Pancreas (tissue), 10 donors: Measurements from ENCODE around the gene FIGLA. TPM values are rescaled to one million over a fixed set of nuclear protein-coding genes. Genes with fewer than 3 reads are reported as not detected.

Experiments
- ATAC-seq, 4 donors: fragments of 200-7000 bp; cut with Tn5 transposase; one replicate each; pipeline versions ENCODE4 v1.8.0 to v1.9.1; 2020; ENCODE audit warnings: mild to moderate bottlenecking in 4 of 4, moderate library complexity in 4 of 4
- DNase-seq, 6 donors: peaks; one replicate each; pipeline ENCODE4 v3.0.0-alpha.2; 2020
- FAIRE-seq: peaks from 2 replicates; lab custom pipeline; 2012; peaks lifted over from hg19 to GRCh38; lab: Jason Lieb, UNC
- H3K27ac ChIP-seq, 4 donors: fragments of 200-600 bp; sonication (generic); 1 replicate in 3 of 4; 2 replicates in 1 of 4; pipeline versions ENCODE4 v1.5.0 to v1.8.0; 2020
- H3K27me3 ChIP-seq, 4 donors: fragments of 200-600 bp; one replicate each; pipeline ENCODE4 v1.8.0; 2021
- H3K36me3 ChIP-seq, 3 donors: fragments of 200-600 bp; sonication (generic) in 1 of 3; one replicate each; pipeline versions ENCODE4 v1.5.0 to v1.8.0; 2020 to 2021
- H3K4me1 ChIP-seq, 3 donors: fragments of 200-600 bp; one replicate each; pipeline ENCODE4 v1.8.0; 2021
- H3K4me3 ChIP-seq, 4 donors: fragments of 200-600 bp; sonication (generic) in 2 of 4; one replicate each; pipeline versions ENCODE4 v1.5.0 to v1.8.0; 2020 to 2021
- H3K9me3 ChIP-seq, 4 donors: fragments of 200-600 bp; one replicate each; pipeline ENCODE4 v1.8.0; 2021
- WGBS, 2 donors: extraction: QIAGEN DNeasy Blood & Tissue Kit; methylation state at CpG; one replicate each; pipeline ENCODE4 v1.1.7; 2013; 5-methylcytosine and 5-hydroxymethylcytosine counted together
- intact Hi-C, 3 donors: fragments of 100-400 bp; cut with DNase I; formaldehyde crosslinking; loops; one replicate each; pipeline versions ENCODE4 v1.11.1 to v1.14.2; 2022
- polyA plus RNA-seq, 2 donors: library from polyadenylated mRNA; stranded (reverse); fragments of 200-250 nt; gene quantifications; one replicate each; pipeline ENCODE4 v1.2.3, GENCODE V29; 2013
- total RNA-seq, 6 donors: library from RNA; stranded (reverse); fragmentation: NEBNext Ultra II Directional in 4 of 6; extraction: Animal tissue kit (Norgen Biotek cat#: 25700) in 4 of 6; gene quantifications; one replicate each; pipeline versions ENCODE4 v1.2.1 to v1.2.4, GENCODE V29; 2021 to 2023
- TF ChIP-seq, protein P1 (sequence below), 4 donors: fragments of 200-600 bp; sonication (generic) in 3 of 4; IDR thresholded peaks; one replicate each; pipeline versions ENCODE4 v1.5.0 to v1.8.0; 2021; ENCODE audit warnings: antibody characterized with exemption in 4 of 4
- donor health status: healthy with polysubstance abuse.
- donor health status: DM: no; HTN: no; CAD: no; lungs with moderate emphysema.
- donor health status: DM: no; HTN: no; CAD: no.
- donor health status: control.
- donor health status: control.
- donor health status: Bipolar disorder and iron deficiency.
- donor health status: DM: yes; HTN: yes; CAD: no.
- donor health status: DM: no; HTN: no; CAD: no.
- donor health status: DM: no; HTN: no; CAD: no.
- donor health status: DM: yes; HTN: yes; CAD: no.

Gene FIGLA
- total and polyA plus RNA-seq, 8 donors, result 0.83 to 1.1 TPM; not detected in 6

DNA sequence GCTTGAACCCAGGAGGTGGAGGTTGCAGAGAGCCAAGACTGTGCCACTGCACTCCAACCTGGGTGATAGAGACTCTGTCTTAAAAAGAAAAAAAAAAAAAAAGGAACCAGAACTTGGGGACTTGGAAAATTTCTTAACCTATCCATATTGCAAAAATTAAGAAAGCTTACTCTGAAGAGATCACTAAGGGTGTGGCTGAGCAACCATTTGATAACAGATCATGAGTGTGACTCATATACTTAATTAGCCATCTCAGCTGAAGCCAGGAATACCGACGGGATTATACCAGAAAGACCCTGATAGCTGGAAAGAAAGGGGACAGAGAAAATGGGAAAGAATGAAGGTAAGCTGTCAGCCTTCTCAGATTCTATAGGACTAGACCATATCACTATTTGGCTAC is 15.3 kb downstream of the FIGLA start:
- FAIRE-seq (no peak), DNase-seq (no peak), ATAC-seq (no peak)
- no peak overlapping the region for H3K27ac ChIP-seq
- H3K4me3 ChIP-seq, result no peak overlapping the region
- no peaks in the 10 kb centered on the region for H3K36me3 ChIP-seq
- H3K27me3 ChIP-seq, result no peaks in the 10 kb centered on the region
- H3K4me1 ChIP-seq, result no peaks in the 10 kb centered on the region
- TF ChIP-seq, protein P1, sequence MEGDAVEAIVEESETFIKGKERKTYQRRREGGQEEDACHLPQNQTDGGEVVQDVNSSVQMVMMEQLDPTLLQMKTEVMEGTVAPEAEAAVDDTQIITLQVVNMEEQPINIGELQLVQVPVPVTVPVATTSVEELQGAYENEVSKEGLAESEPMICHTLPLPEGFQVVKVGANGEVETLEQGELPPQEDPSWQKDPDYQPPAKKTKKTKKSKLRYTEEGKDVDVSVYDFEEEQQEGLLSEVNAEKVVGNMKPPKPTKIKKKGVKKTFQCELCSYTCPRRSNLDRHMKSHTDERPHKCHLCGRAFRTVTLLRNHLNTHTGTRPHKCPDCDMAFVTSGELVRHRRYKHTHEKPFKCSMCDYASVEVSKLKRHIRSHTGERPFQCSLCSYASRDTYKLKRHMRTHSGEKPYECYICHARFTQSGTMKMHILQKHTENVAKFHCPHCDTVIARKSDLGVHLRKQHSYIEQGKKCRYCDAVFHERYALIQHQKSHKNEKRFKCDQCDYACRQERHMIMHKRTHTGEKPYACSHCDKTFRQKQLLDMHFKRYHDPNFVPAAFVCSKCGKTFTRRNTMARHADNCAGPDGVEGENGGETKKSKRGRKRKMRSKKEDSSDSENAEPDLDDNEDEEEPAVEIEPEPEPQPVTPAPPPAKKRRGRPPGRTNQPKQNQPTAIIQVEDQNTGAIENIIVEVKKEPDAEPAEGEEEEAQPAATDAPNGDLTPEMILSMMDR (IDR thresholded peaks at IDR 0.05), result no peak
- intact Hi-C loops, result no loop called here
- 48 to 56% methylated on average over 2 of the region's 2 CpGs for WGBS, 2 donors
- no peaks in the 10 kb centered on the region for H3K9me3 ChIP-seq

DNA sequence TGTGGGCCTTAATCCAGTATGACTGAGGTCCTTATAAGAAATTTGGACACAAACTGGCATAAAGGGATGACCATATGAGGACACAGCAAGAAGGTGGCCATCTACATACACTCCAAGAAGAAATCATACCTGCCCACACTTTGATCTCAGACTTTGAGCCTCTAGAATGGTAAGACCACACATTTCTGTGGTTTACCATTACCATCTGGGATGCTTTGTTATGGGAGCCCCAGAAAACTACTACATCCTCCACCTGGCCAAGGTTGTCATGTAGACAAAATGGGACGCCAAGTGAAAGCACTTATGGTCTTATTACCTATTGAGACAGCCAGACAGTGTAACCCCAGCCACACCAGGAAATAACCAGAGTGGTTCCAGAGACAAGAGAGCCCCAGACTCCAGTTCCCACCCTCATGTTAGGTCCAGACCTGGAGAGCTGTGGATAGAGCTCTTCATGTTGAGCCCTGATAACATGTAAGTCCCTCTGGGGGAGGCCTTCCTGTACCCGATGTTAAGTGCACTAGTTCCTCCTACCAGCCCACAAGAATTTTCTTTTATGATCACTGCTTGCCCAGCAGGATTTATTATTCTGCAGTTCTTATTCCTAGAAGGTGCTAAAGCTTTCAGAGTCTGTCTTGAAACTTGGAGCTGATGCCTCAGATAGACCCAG is 17.8 kb downstream of the FIGLA start:
- DNase-seq, result no peak
- ATAC-seq, result no peak
- WGBS, 2 donors, result 77% methylated on average over 2 of the region's 2 CpGs
- Histone ChIP-seq H3K9me3 (no peaks in the 10 kb centered on the region), H3K4me3 (no peak overlapping the region), H3K4me1 (no peaks in the 10 kb centered on the region), H3K27me3 (no peaks in the 10 kb centered on the region), H3K36me3 (no peaks in the 10 kb centered on the region), H3K27ac (no peak overlapping the region)
- FAIRE-seq, result no peak
- TF ChIP-seq, protein P1 (IDR thresholded peaks at IDR 0.05), result no peak
- intact Hi-C loops, result no loop called here

DNA sequence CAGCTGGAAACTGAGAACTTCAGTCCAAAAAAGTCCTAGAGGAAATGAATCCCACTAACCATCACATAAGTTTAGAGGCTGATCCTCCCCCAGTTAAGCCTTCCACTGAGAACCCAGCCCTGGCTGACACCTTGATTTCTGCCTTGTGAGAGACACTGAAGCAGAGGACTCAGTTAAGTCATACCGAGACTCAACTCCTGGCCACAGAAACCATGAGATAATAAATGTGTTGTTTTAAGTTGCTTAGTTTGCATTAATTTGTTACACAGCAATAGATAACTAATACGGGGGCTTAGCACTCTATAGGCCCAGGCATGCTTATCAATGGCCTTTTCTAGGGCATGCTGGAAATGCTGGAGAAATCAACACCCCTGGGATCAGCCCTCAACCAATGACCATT is 19.0 kb downstream of the FIGLA start:
- Histone ChIP-seq H3K4me1 (peaks cover 0 to 7% (median 0%) of the 10 kb centered on the region in 3 donors), H3K9me3 (no peaks in the 10 kb centered on the region), H3K36me3 (no peaks in the 10 kb centered on the region), H3K27ac (no peak overlapping the region), H3K4me3 (no peak overlapping the region), H3K27me3 (no peaks in the 10 kb centered on the region)
- intact Hi-C loops, result no loop called here
- ATAC-seq (no peak), FAIRE-seq (no peak), DNase-seq (no peak)
- TF ChIP-seq, protein P1 (IDR thresholded peaks at IDR 0.05), result no peak
- 84 to 93% methylated on average over 2 of the region's 2 CpGs for WGBS, 2 donors

DNA sequence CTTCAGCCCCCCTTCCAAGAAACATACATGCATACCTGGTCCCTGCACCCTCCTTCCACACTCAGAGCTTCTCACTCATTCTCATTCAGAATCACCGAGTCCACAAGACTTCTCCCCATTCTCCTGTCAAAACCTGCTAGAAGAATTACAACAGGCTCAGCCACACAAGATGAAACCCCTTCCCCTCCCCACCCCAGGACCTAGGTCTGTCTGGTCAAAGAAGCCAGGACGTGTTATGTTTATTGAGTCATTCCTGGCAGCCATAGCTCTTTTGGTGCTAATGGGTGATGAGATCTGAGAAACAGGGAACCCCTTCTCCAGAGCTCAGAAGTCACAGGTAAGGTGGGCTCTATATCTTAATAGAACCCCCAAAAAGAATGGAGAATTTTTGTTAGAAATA is 21.0 kb downstream of the FIGLA start:
- TF ChIP-seq, protein P1 (IDR thresholded peaks at IDR 0.05), result no peak
- no peak for FAIRE-seq
- ATAC-seq, result no peak
- no peak overlapping the region for H3K27ac ChIP-seq
- no peak overlapping the region for H3K4me3 ChIP-seq
- no peaks in the 10 kb centered on the region for H3K36me3 ChIP-seq
- peaks cover 0 to 8% (median 0%) of the 10 kb centered on the region in 3 donors for H3K4me1 ChIP-seq
- 67 to 69% methylated on average over 2 of the region's 2 CpGs for WGBS, 2 donors
- intact Hi-C loops, result no loop called here
- no peaks in the 10 kb centered on the region for H3K27me3 ChIP-seq
- DNase-seq, result no peak
- H3K9me3 ChIP-seq, result no peaks in the 10 kb centered on the region

DNA sequence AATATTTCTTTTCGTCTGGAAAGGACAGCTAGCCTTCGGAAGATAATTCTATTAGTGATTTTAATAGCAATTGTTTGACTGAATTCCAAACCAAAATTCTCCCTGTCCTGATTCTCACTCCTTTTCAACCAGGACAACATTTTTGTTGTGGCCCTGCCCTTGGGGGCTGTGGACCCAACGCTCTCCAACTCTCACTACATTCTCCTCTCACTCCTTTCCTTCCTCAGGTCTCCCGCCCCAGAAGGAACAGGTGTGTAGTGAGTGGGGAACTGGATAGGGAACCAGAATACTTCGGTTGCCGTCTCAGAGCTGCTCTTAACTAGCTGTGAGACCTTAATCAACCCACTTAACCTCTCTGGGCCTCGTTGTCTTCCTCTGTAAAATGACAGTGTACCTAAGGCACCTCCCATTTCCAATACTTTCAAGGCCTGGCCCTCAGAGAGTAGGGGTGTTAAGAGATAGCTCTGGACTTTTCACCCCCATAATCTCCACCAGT is 21.8 kb downstream of the FIGLA start:
- Histone ChIP-seq H3K4me1 (peaks cover 0 to 8% (median 0%) of the 10 kb centered on the region in 3 donors), H3K9me3 (no peaks in the 10 kb centered on the region), H3K36me3 (no peaks in the 10 kb centered on the region), H3K27me3 (no peaks in the 10 kb centered on the region), H3K27ac (no peak overlapping the region), H3K4me3 (peak overlapping the region in 1 of 4 donors; percentile 69)
- TF ChIP-seq, protein P1 (IDR thresholded peaks at IDR 0.05), result no peak
- FAIRE-seq, result no peak
- DNase-seq, result no peak
- intact Hi-C loops, result no loop called here
- 65 to 67% methylated on average over 7 of the region's 7 CpGs for WGBS, 2 donors
- ATAC-seq, result no peak
